Adrenal gland (tissue), 12 donors: Measurements from ENCODE around the gene FTCDNL1. TPM values are rescaled to one million over a fixed set of nuclear protein-coding genes. Genes with fewer than 3 reads are reported as not detected.

Experiments
- DNase-seq, 7 donors: peaks; one replicate each; pipeline ENCODE4 v3.0.0-alpha.2; 2019 to 2020
- H3K27ac ChIP-seq, 5 donors: fragments of 200-600 bp; sonication (generic) in 4 of 5; 1 replicate in 3 of 5; 2 replicates in 2 of 5; pipeline versions ENCODE4 v1.5.1 to v1.8.0; 2016 to 2020; ENCODE audit warnings: mild to moderate bottlenecking in 1 of 5
- H3K27me3 ChIP-seq: fragments of 200-600 bp; 2 replicates; pipeline ENCODE4 v1.8.0; 2021
- H3K36me3 ChIP-seq, 2 donors: fragments of 200-600 bp; replicated peaks in 1 of 2; 1 replicate in 1 of 2; 2 replicates in 1 of 2; pipeline versions ENCODE4 v1.5.1 to v1.8.0; 2018 to 2022
- H3K4me1 ChIP-seq, 2 donors: fragments of 200-600 bp; replicated peaks in 1 of 2; 1 replicate in 1 of 2; 2 replicates in 1 of 2; pipeline versions ENCODE4 v1.5.1 to v1.8.0; 2018 to 2021
- H3K4me3 ChIP-seq, 4 donors: fragments of 200-600 bp; sonication (generic) in 3 of 4; one replicate each; pipeline ENCODE4 v1.5.1; 2016 to 2018
- H3K9me3 ChIP-seq, 3 donors: fragments of 200-600 bp; sonication (generic) in 1 of 3; replicated peaks in 1 of 3; 1 replicate in 2 of 3; 2 replicates in 1 of 3; pipeline versions ENCODE4 v1.5.1 to v1.8.0; 2016 to 2021
- POLR2A ChIP-seq, 2 donors: fragments of 450-650 bp; IDR thresholded peaks; one replicate each; pipeline ENCODE4 v1.6.1; 2017; ENCODE audit warnings: antibody characterized with exemption in 2 of 2, mild to moderate bottlenecking in 2 of 2, moderate library complexity in 1 of 2
- WGBS, 4 donors: extraction: QIAGEN DNeasy Blood & Tissue Kit in 2 of 4; methylation state at CpG; one replicate each; pipeline versions ENCODE4 v1.1.5 to v1.1.7; 2013 to 2017; 5-methylcytosine and 5-hydroxymethylcytosine counted together
- intact Hi-C, 2 donors: fragments of 100-400 bp; cut with DNase I; formaldehyde crosslinking; loops; one replicate each; pipeline versions ENCODE4 v1.14.1 to v1.15.0; 2022 to 2023
- polyA plus RNA-seq, 3 donors: library from polyadenylated mRNA; stranded (reverse); fragments of 200-250 nt in 2 of 3; fragments of 350-450 nt in 1 of 3; fragmentation: Illumina TruSeq in 1 of 3; extraction: RNeasy Lipid Tissue Mini Kit (QIAGEN cat#74804) in 1 of 3; gene quantifications; one replicate each; pipeline ENCODE4 v1.2.3, GENCODE V29; 2013 to 2014
- total RNA-seq, 9 donors: library from RNA; depleted of rRNA in 4 of 9; stranded (reverse); fragments of >200 nt in 4 of 9; fragments of 120-200 nt in 1 of 9; fragmentation: NEBNext Ultra II Directional in 1 of 9; extraction: Animal tissue kit (Norgen Biotek cat#: 25700) in 1 of 9; gene quantifications; one replicate each; pipeline versions ENCODE4 v1.1.0 to v1.2.4, GENCODE V29; 2013 to 2023
- TF ChIP-seq, protein P1 (sequence below), 6 experiments: fragments of 450-650 bp in 4 of 6; fragments of 200-600 bp in 2 of 6; sonication (generic) in 1 of 6; IDR thresholded peaks; 1 replicate in 5 of 6; 2 replicates in 1 of 6; pipeline versions ENCODE4 v1.5.1 to v1.8.0; 2016 to 2021; ENCODE audit warnings: antibody characterized with exemption in 6 of 6, mild to moderate bottlenecking in 2 of 6, moderate library complexity in 1 of 6
- donor health status: healthy with polysubstance abuse.
- donor health status: Bipolar disorder and iron deficiency.
- donor health status: DM: yes; HTN: yes; CAD: no.
- donor health status: DM: no; HTN: no; CAD: no.
- donor health status: DM: no; HTN: no; CAD: no.
- donor health status: DM: yes; HTN: yes; CAD: no.

The FTCDNL1 gene
- total and polyA plus RNA-seq, 12 donors, result 2.6 to 19.1 (median 10.1) TPM

GRCh38 chr2:199727801-199728200 is 123.2 kb downstream of the FTCDNL1 start:
- WGBS, 4 donors, result 72 to 84% (median 75%) methylated on average over 2 of the region's 2 CpGs
- Histone ChIP-seq H3K4me1 (no peaks in the 10 kb centered on the region), H3K9me3 (no peaks in the 10 kb centered on the region)

DNA sequence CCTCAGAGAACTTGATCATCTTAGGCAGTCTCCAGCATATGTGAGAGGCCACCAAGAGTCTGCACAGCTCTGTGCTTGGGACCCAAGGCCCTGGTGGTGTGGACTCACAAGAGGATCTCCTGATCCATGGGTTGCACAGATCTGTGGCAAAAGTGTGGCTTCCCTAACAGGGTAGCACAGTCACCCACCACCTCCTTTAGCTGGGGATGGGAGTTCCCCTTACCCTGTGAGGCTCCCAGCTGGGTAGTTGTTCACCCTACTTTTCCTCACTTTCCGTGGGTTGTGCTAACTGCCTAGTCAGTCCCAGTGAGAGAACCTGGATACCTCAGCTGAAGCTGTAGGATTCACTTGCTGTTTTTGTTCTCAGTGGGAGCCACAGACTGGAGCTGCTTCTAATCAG is 123.7 kb downstream of the FTCDNL1 start:
- no peak for DNase-seq
- H3K4me1 ChIP-seq, result no peaks in the 10 kb centered on the region
- H3K27ac ChIP-seq, result no peak overlapping the region
- H3K36me3 ChIP-seq, result no peaks in the 10 kb centered on the region
- H3K4me3 ChIP-seq, result no peak overlapping the region
- no peaks in the 10 kb centered on the region for H3K9me3 ChIP-seq
- no peaks in the 10 kb centered on the region for H3K27me3 ChIP-seq
- WGBS, 4 donors, result 60 to 100% (median 66%) methylated on average over 1 of the region's 1 CpG
- intact Hi-C loops, result no loop called here
- no peak for TF ChIP-seq POLR2A (IDR thresholded peaks at IDR 0.05)
- TF ChIP-seq, protein P1, sequence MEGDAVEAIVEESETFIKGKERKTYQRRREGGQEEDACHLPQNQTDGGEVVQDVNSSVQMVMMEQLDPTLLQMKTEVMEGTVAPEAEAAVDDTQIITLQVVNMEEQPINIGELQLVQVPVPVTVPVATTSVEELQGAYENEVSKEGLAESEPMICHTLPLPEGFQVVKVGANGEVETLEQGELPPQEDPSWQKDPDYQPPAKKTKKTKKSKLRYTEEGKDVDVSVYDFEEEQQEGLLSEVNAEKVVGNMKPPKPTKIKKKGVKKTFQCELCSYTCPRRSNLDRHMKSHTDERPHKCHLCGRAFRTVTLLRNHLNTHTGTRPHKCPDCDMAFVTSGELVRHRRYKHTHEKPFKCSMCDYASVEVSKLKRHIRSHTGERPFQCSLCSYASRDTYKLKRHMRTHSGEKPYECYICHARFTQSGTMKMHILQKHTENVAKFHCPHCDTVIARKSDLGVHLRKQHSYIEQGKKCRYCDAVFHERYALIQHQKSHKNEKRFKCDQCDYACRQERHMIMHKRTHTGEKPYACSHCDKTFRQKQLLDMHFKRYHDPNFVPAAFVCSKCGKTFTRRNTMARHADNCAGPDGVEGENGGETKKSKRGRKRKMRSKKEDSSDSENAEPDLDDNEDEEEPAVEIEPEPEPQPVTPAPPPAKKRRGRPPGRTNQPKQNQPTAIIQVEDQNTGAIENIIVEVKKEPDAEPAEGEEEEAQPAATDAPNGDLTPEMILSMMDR (IDR thresholded peaks at IDR 0.05), result no peak

More at GRCh38 chr2:199727801-199728200, 123.2 kb downstream of the FTCDNL1 start:
- intact Hi-C loops, result no loop called here
- H3K27me3 ChIP-seq, result no peaks in the 10 kb centered on the region
- no peak overlapping the region for H3K4me3 ChIP-seq
- no peak overlapping the region for H3K27ac ChIP-seq
- H3K36me3 ChIP-seq, result no peaks in the 10 kb centered on the region
- no peak for DNase-seq
- TF ChIP-seq POLR2A (IDR thresholded peaks at IDR 0.05), result no peak
- TF ChIP-seq, protein P1 (IDR thresholded peaks at IDR 0.05), result no peak

GRCh38 chr2:199718074-199718473 is 132.9 kb downstream of the FTCDNL1 start:
- Histone ChIP-seq H3K9me3 (no peaks in the 10 kb centered on the region), H3K27ac (no peak overlapping the region), H3K4me1 (no peaks in the 10 kb centered on the region), H3K27me3 (no peaks in the 10 kb centered on the region), H3K36me3 (no peaks in the 10 kb centered on the region), H3K4me3 (no peak overlapping the region)
- no peak for DNase-seq
- TF ChIP-seq POLR2A (IDR thresholded peaks at IDR 0.05), result no peak
- TF ChIP-seq, protein P1 (IDR thresholded peaks at IDR 0.05), result no peak
- WGBS, 4 donors, result 93 to 96% (median 95%) methylated on average over 4 of the region's 4 CpGs
- intact Hi-C loops, result no loop called here

GRCh38 chr2:199717587-199717907 is 133.4 kb downstream of the FTCDNL1 start:
- no peak for DNase-seq
- intact Hi-C loops, result no loop called here
- H3K27ac ChIP-seq, result no peak overlapping the region
- no peak for TF ChIP-seq POLR2A (IDR thresholded peaks at IDR 0.05)
- TF ChIP-seq, protein P1 (IDR thresholded peaks at IDR 0.05), result no peak
- H3K4me3 ChIP-seq, result no peak overlapping the region
- H3K4me1 ChIP-seq, result no peaks in the 10 kb centered on the region
- H3K27me3 ChIP-seq, result no peaks in the 10 kb centered on the region
- H3K36me3 ChIP-seq, result no peaks in the 10 kb centered on the region
- no peaks in the 10 kb centered on the region for H3K9me3 ChIP-seq
